HG03378 (cell line): ENCODE results near the gene MCRIP1.
"Not testable (repeated sequence)": the region's sequence is repeated elsewhere in the genome, so short reads cannot be mapped to it uniquely, and the experiment has no call there.

ENCODE experiments used
- ATAC-seq: cut with Tn5 transposase; IDR thresholded peaks from one replicate; pipeline ENCODE4 v1.9.1; 2021; ENCODE audit warnings: mild to moderate bottlenecking, moderate library complexity; ENCODE audit not compliant: unreplicated experiment

MCRIP1 gene

DNA sequence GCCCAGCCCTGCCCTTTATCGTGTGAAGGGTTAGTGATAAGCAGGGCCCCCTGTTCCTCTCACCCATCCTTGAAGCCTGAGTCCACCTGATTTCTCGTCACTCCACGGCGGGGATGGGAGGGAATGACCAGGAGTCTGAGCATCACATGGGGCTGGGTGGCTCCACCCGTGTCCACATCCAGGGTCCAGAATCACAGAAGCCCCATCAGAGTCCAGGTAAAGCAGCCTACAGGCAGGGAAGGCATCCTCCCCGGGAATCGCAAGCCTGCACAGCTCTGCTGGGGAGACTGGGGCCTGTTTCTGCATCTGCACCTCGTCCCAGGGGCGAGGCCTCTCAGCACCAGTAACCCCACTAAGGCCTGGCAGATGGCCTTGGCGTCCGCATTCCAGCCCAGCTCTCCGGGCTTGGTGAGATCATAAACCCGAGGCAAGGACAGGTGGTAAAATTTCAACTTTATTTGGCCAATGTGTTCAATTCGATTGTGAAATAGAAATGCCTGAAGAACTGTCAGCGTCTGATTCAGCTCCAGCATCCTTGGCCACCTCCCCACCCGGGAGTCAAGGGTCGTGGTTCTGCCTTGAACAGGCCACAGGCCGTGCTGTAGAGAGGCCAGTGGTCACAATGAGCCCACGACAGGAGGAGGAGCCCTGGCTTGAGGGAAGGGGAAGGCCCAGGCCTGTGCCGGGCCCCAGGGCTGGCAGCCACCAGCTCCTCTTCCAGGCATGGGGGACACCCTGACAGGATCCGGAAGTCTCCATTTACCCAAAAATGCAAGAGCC, 9.8 kb upstream of the MCRIP1 start:
- ATAC-seq: no peak

DNA sequence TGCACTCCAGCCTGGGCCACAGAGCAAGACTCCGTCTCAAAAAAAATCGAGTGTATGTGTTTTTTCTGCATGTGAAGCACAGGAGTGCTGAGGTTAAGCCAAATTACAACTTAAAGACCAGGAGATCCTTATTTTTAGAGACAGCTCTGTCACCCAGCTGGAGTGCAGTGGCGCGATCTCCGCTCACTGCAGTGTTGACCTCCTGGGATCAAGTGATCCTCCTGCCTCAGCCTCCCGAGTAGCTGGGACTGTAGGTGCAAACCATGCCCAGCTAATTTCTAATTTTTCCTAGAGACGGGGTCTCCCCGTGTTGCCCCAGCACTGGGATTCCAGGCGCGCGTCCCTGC, 9.3 kb upstream of the MCRIP1 start:
- ATAC-seq: no peak

DNA sequence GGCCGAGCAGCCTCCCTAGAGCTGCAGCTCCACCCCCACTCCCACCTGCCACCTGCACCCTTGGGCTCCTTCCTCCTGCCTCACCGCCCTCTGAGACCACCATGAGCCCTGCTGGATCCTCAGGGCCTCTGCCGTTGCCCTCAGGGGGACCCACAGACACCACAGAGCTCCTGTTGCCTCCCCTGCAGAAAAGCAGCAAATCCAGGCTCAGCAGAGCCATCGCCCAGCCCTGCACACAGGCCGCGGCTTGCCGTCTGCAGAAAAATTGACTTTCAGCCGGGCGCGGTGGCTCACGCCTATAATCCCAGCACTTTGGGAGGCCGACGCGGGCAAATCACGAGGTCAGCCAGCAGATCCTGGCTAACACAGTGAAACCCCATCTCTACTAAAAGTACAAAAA, 8.8 kb upstream of the MCRIP1 start:
- no peak for ATAC-seq

DNA sequence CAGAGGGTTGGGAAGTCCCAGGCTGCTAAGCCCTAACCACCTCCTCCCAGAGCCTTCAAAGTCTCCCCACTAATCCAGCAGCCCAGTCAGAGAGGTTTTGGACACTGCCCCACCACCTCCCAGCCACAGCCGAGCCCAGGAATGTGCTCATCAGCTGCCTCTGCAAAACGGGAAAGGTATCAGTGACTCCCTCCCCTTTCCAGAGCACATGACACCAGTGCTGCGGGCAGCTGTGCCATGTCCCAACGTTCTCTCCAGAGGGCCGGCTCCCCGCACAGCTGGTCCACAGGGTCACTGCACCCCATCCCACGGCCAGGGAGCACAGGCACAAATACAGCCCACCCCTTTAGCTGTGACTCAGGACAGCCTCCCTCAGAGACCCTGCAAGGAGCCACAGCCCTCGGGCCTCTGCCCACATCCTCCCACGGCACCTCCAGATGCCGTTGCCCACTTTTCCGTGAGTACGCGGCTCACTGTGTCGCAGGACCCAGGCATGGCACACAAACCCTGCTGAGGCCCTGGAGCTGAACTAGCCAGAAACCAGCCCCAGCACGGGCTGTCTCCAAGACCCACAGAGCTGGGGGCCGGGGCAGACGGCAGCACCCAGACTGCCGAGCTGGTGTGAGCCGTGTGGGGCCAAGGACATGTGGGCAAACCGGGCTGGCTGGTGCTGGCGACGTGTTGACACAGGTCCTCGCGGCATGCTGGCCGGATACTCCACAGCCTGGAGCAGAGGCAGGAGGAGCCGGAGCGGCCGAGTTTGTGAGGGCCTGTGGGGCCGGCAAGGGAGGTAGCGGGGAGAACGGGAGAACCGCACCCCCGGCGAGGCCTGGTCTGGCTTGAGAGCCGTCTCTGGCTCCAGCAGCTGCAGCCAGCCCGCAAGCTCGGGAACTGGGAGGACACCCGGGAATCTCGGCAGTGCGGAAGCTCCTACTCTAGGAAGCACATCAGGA, 8.0 kb upstream of the MCRIP1 start:
- ATAC-seq: no peak

DNA sequence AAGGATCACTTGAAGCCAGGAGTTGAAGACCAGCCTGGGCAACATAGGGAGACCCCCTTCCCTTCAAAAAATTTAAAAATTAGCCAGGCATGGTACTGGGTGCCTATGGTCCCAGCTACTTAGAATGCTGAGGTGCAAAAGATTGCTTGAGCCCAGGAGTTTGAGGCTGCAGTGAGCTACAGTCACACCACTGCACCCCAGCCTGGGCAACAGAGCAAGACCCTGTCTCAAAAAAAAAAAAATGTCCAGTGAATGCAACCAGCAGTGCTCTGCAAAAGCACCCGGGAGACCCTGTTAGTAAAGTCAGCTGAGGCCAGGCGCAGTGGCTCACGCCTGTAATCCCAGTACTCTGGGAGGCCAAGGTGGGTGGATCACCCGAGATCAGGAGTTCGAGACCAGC, 7.0 kb upstream of the MCRIP1 start:
- not testable (repeated sequence) for ATAC-seq

DNA sequence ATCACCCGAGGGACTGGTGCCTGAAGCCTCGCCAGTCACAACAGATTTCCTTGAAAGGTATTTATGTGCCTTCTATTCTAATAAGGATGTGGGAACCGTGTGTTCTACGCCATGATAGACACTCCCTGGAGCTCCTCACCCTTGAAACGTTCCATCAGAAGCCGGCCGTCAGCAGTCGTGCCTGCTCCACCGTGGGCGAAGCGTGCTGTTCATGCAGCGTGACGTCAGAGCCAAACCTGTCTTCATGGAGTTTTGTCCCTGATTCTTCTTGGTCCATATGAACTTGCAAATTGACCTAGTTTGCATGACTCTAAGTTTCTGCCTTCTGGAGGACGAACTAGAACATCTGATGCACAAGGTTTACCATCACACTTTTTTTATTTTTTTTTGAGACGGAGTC, 6.2 kb upstream of the MCRIP1 start:
- ATAC-seq: no peak

DNA sequence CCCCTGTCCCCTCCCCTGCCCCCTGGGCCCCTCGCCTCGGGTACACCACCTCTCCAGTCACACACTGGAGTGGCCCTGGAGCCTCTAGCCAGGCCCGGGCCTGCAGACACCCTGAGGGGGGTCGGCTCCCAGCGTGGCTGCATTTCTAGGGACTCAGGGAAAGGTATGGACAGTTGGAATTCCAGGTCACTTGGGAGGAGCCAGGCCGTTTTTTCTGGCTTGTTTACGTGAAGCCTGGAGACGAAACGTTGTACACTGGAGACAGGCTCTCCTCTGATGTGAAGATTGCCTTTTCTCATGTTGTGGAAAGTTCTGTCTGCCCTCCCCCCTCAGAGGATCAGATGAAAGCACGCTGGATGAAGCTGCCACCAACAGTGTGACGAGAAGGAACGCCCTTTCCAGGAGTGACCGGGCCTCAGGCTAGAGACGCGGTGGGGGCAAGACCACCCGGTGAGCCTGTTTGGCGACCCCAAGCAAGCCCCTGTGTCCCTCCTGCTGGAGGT, 5.7 kb upstream of the MCRIP1 start:
- ATAC-seq: no peak

DNA sequence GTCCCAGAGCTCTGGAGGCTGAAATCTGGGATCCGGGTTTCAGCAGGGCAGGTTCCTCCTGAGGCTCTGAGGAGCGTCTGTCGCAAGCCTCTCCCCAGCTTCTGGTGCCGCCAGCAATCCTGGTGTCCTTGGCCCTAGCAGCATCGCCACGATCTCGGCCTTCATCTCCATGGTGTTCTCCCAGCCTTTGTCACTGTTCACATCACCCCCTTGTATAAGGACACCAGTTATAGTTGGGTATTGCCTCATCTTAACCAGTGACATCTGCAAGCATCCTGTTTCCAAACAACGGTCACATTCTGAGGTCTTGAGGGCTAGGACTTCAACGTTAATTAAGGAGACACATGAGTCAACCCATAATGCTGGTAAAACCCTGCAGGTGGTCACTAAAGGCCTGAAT, 4.5 kb upstream of the MCRIP1 start:
- ATAC-seq: no peak

DNA sequence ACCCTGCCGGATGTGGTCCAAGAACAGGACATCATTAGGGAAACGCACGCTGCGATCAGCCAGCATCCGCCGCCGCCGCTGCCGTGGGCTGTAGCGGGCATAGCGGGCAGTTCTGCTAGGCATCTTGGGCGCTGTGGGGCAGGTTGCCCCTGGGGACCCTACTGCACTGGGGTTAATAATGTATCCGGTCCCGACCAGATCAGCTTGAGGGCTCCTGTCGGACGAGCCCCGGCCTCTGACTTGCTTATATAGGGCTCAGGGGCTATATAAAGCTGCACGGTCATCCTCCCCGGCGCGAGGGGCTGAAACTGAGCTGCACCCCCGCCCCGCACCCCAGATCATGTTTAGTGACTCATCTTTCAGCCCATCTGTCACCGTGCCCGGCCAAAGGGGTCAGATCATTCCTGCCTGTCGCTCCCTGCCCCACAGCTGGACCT, 1.8 kb upstream of the MCRIP1 start, which contains the start of gene PPP1R27:
Gene PPP1R27 (minus strand): TSS at position 220 of the 437 bp plus-strand sequence. CDS start 97 bp downstream, at position 123.
- no peak for ATAC-seq

DNA sequence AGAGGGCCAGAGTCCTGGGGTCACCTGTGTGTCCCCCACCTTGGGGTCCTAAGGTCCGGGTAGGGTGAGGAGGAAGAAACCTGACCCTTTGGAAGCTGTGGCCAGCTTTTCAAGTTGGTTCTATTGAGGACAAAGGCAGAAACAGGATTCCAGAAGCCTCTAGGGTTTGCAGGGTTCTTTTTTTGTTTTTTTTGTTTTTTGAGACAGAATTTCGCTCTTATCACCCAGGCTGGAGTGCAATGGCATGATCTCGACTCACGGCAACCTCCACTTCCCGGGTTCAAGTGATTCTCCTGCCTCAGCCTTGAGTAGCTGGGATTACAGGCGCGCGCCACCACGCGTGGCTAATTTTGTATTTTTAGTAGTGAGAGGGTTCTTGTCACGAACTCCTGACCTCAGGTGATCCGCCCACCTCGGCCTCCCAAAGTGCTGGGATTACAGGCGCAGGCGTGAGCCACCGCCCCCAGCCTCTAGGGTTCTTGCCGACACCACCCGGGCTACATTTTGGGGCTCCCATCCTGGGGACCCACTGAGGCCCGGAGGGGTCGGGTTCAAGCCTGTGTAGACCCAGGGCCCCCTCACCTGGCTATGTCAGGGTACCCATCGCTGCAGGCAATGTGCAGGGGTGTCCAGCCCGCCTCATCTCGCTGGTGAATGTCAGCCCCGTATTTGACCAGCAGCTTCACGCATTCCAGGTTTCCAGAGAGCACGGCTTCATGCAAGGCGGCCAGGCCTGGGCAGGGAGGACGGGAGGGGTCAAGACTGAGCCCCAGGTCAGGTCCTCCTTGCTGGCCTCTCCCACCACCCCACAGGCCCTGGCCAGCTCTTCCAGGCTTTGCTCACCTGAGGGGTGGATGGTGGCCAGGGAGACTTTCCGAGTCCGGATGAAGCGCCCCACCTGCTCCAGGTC, 1.1 kb upstream of the MCRIP1 start:
- no peak for ATAC-seq

DNA sequence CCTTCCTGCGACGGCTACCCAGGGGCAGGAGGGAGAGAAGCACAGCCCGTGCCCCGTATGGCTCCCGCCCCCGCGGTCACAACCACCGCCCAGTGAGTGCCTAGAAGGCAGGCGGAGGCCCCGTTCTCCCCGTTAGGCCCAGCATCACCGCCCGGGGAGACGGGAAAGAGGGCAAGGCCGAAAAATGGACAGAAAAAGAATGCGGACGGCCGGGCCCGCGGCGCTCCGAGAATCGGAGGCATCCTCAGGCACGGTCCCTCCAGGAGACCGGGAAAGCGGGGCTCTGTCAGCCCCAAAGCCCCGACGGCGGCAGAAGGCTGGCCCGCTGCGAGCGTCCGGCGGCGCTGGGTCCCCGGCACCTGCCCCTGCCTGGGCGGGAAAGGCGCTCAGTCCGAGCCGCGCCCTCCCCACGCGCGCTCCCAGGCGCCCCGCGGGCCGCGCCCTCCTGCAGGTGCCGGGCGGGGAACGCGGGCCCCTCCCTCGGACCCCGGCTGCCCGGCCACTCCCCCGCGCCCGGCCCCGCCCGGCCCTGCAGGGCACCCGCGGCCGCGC, 407 bp downstream of the MCRIP1 start:
- ATAC-seq: no peak

DNA sequence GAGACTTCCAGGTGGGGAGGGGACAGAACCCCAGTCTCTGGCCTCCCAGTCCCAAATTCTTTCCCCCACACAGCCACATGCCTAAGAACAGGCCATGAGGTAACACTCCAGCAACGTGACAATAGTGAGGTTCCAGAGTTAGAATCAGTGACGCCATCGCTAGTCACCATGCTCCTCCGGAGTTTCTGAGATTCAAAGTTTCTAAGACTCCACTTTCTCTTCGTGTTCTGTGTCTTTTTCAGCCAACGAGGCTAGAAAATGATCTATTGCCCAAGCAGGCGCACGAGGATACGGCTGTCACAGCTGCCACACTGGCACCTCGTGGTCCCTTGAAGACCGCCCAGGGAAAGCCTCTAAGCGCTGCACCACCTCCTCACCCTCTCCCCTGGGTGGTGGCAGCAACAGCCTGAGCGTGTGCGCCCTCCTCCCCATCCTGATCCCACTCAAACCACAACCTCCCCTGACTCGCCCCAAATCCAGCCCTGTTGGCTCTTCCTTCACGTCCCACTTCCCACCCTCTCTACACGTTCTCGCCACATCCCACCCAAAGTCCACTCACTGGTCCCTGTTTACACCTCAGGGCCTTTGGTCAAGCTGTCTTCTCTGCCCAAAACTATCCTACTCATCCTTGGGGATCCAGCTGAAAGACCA, 1.0 kb downstream of the MCRIP1 start:
- ATAC-seq: no peak

DNA sequence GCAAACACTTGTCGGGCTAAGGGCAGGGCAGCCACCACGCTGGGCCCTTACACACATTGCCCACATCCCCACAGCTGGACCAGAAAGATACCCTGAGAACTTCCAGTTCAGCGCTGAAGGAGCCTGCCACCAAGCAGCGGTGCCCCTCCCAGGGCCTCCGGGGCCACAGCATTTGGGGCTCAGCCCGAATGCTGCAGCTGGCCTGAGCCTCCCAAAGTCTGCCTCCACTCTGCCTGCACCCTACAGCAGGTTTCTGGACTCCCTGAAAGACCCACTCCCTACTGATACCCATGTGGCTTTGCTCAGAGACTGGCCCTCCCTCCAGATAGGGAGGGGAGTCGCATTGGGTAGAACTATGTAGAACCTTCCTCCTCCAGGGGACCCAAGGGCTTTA, 1.5 kb downstream of the MCRIP1 start:
- ATAC-seq: no peak

DNA sequence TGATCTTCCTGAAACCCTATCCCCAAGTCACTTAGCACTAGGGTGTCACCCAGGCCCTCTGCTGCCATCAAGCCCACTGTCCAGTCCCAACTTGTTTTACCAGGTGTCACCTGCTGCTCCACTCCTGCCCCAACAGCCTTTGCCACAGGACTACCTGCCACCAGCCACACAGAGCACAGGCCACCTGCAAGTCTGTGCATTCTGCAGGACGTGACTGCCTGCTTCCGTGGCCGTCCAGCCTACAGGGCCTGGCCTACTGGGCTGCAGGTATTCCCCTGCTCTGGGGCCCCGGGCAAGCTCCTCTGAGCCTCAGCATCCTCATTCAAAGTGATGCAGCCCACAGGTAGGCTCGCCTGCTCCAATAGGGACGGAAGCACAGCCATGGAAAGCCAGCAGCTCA, 3.2 kb downstream of the MCRIP1 start:
- ATAC-seq: no peak

DNA sequence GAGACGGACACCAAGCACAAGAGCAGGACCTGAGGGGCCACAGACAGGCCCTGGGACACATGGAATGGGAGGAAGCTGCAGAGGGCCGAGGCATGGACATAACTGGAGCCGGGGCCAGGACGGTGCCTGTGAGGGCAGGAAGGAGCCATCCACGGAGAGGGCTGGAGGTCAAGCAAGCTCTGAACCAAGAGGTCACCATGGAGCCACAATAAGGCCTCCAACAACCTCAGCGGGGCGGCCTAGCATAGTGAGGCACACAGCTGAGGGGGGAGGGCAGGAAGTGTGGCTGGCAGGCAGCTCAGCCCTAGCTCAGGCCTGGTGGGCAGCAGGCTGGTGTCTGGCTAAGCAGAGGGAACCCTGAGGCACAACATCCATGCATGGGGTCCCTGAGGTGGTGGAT, 4.4 kb downstream of the MCRIP1 start:
- no peak for ATAC-seq

DNA sequence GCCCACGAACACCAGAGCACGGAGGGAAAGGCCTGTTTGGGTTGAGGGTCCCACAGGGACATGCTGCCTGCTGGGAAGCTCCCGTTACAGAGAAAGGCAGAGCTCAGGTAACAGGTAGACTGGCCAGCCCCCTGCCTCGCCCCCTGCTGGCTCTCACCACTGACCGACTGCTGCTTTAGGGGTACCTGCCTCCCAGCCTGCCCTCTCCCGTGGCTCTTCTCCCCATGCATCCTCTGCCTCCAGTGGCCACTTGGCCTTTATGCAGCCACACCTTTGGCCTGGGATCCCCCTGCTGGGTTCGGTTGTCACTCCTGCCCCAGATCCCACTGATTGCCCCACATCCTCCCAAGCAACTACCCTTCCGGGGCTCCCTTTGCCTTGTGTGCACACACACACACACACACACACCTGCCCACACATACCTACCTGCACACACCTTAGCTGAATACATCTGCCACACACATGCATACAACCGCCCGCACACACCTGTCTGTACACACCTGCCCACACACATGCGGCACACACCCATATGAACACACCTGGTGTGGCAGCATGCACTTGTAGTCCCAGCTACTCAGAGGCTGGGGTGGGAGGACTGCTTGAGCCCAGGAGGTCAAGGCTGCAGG, 7.1 kb downstream of the MCRIP1 start:
- no peak for ATAC-seq

DNA sequence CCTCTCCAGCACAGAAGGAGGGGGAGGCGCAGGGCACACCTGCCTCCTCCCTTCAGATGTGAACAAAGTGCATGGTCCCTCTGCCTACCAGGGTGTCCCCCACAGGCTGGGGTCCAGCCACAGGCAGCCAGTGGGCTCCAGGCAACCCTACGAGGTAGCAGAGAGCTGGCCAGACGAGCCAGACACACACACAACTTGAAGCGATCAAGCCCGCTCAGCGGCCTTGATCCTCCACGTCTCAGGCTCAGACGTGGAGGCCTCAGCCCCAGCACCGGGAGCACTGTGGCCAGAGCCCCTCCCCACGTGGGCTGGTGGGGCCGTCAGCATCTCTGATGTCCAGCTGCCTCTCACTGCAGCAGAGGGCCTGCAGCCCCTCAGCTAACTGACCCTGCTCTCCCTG, 8.5 kb downstream of the MCRIP1 start:
- no peak for ATAC-seq

DNA sequence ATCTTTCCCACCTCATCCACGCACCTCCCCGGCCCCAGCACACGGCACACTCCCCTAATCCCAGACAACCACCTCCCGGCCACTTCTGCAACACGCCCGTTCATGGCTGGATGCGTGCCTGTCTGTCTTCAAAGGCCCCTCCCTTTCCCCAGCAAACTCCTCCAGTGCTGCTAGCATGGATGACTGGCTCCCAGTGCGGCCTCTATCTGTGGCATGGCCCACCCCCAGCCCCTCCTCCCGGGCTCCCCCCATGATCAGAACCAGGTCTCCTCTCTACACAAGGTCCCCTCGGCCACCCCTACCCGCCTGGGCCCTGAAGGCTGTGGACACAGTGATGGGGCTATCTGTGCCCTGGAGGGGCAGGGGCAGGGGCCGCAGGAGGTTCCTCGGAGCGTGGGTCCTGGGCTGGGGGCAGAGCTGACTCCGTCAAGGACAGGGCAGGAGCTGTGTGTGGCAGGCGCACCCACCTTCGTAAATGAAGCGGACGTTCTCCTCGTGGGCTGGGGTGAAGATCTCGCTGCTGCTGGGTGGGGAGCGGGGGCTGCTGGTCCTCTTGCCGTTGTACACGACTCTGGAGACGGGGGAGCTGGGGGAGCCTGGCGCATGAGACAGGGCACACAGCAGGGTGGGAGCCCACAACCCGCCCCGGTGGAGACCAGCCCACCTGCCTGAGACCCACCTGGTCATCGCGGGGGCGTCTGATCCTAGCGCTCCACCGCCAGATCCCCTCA, 9.1 kb downstream of the MCRIP1 start:
- ATAC-seq: no peak
